Stimulated activated CD8-positive, alpha-beta memory T cell treated with anti-CD3 and anti-CD28 coated beads, Interleukin-4, amount 100 ng/mL, for 1 hour (primary cell): ENCODE data around the gene RNASE2.
A peak's percentile ranks its signal among the peaks of the same experiment; 100 is the strongest.
"Not testable (repeated sequence)": the region's sequence is repeated elsewhere in the genome, so short reads cannot be mapped to it uniquely, and the experiment has no call there.

Source experiments
- DNase-seq, 2 donors: peaks; one replicate each; pipeline ENCODE4 v3.0.0-alpha.2; 2020; ENCODE audit warnings: low read depth in 2 of 2, low spot score in 1 of 2

RNASE2 gene

DNA sequence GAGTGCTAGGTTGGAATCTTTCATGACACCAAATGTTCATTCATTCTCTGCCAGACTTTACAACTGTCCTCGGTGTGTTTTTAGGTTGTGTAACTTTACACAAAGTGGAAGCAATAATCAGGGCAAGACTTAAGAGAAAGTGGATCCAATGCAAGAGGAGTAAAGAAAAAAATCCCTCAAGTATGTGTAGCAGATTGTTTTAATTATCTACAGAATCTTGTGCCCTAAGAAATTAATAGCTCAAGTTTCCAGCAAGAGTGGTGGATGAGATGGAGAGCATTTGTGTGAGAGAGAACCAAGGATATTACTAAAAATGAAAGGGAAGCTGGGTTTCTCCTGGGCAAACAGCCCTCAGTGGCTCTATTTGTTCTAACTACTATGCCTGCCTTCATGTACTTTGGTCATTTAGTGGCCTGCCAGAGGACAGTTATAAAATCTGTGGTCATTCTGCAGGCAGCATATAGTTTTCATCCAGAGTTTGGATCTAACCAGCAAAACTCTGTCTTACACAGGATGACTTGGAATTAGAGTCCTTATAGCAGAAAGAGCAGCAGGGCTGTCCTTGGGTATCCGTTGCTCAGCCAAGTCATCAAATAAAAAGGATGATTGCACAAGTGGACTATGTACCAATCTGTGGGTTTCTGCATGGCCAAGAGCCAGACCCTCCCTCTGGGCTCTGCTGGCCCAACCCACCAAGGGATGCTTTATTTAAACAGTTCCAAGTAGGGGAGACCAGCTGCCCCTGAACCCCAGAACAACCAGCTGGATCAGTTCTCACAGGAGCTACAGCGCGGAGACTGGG, at the start of gene RNASE2:
TSS of gene RNASE2 (plus strand) at position 752 of the 802 bp plus-strand sequence. CDS start 285 bp downstream, outside the sequence.
- DNase-seq: not testable (repeated sequence)

DNA sequence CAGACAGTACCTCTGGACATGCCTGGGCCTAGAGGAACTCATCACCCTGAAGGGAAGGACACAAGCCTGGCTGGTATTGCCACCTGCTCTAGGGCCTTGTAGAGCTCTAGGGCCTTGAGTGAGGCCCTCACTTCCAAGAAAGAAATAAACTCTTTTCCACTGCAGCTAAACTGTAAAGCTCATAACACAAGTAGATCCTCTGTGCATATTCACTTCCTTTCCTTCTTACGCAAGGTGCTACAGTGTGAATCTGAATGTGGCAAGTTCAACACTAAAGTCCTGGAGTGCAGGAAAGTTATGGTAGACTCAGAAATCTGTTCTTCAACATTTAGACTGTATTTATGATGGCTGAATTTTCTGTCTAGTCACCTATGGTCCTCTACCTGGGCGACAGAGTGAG, 49.6 kb upstream of the RNASE2 start:
- DNase-seq: no peak

DNA sequence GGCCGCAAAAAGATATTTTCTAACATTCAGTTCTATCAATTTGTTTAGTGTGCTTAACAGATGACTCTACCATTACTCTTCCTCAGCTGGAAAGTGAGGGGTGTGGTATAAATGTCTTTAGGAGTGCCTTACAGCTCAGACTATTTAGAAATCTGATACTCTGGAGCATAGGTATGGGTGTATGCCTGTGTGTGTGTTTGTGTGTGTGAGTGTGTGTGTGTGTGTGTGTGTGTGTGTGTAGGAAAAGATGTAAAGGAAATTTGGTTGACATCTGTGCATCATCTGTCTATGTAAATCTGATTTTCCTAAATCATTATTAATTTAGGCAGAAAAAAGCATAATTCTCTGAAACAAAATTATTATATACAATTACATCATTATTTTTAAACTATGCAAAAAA, 48.1 kb upstream of the RNASE2 start:
- no peak for DNase-seq

DNA sequence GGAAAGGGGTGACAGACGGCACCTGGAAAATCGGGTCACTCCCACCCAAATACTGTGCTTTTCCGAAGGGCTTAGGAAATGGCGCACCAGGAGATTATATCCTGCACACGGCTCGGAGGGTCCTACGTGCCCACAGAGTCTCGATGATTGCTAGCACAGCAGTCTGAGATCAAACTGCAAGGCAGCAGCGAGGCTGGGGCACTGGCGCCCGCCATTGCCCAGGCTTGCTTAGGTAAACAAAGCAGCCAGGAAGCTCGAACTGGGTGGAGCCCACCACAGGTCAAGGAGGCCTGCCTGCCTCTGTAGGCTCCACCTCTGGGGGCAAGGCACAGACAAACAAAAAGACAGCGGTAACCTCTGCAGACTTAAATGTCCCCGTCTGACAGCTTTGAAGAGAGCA, 44.5 kb upstream of the RNASE2 start:
- not testable (repeated sequence) for DNase-seq

DNA sequence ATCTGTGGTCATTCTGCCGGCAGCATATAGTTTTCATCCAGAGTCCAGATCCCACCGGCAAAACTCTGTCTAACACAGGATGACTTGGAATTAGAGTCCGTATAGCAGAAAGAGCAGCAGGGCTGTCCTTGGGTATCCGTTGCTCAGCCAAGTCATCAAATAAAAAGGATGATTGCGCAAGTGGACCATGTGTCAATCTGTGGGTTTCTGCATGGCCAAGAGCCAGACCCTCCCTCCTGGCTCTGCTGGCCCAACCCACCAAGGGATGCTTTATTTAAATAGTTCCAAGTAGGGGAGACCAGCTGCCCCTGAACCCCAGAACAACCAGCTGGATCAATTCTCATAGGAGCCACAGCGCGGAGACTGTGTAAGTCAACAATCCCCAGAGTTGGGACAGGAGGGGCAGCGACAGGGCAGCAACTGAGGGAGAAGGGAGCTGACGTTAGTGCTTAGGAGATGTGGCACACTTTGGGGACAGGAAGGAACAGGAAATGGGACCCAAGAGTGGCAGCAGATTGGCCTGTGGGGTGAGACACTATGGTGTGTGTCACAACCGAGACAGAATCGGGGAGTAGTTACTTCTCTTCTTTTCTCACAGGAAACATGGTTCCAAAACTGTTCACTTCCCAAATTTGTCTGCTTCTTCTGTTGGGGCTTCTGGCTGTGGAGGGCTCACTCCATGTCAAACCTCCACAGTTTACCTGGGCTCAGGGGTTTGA, 36.1 kb upstream of the RNASE2 start:
- not testable (repeated sequence) for DNase-seq

DNA sequence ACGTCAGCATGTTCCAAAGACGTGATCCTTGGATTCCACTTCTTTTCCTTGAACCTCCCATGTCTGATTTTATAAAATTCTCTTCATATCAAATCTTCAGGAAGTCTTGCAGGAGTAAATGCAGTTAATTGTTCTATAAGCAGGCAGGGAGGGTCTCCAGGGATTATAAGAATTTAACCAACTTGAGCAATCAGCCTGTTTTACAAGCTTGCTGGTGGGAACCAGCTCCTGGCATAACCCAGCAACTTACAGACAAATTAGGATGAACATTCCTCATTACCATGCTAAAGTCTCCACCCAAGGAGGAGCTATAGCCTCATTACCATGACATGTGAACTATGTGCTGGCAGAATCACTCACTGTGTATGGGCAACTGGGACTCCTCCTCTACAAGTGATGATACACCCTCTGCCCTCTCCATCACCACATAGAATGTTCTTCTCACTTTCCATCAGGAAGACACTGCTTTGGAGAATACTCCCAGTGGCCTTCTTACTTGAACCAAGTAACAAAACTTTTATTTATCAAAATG, 31.5 kb upstream of the RNASE2 start:
- DNase-seq: not testable (repeated sequence)

DNA sequence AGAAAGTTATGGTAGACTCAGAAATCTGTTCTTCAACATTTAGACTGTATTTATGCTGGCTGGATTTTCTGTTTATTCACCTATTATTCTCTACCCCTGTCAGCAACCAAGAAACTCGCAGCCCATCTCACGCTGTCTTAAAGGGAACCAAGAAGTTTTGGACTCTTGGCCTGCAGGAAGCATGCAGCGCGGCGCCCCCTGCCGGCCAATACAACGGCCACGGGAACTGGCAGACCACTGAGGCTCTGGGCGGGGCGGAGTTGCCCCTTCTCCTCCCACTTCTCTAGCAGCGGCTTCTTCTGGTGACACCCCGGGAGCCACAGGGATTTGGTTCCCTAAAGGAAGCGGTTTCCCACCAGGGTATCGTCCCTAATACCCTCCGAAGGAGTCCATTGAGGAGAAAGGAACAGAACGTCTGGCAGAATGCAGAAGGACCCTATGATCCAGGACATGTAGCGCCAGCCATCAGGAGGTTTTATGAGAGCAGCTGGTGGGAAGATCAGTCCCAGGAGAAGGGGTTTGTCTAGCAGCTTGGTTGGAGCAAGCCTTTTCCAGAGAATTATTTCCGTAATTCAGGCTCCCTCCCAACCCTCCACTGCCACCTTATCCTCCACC, 21.0 kb upstream of the RNASE2 start:
- no peak for DNase-seq

DNA sequence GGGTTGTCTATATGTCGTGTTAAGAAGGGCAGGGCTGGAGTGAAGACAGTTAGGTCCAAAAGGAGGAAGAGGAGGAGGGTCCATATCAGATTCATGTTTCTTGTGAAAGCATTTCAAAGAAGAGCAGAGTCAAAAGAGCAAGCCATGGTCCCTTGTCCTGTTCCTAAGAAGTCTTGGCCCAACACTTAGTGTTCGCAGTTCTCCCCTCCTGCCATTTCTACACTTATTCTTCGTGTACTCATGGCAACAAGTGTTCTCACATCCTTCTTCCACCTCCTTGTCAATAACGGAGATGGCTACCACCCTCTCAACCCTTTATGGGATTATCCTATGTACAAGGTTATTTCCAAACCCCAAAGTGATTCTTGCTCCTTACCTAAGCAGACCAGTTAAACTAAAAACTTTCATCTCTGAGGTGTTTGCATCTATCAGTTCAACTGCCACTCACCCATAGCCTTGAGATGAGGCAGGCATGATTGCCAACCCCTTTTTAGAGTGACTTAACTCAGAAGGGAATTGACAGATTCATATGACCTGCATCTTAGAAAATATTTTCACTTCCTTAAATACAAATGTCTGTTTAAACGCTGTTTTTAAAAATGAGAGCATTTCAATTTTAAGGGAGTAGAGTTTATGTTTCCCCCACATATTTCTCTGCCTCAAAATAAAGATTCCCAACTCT, 19.8 kb upstream of the RNASE2 start:
- DNase-seq: no peak

DNA sequence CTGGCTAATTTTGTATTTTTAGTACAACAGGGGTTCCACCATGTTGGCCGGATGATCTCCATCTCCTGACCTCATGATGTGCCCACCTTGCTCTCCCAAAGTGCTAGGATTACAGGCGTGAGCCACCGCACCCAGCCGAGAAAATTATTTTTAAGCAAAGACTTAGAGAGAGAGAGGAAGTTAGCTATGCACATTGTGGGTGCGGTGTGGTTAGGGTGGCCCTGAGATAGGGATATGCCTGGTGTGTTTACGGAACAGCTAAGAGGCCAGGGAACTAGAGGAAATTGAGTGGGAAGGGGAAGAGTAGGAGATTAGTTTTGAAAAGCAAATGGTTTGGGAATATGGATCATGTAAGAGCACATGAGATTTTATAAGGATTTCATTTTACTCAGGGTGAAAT, 10.1 kb upstream of the RNASE2 start:
- not testable (repeated sequence) for DNase-seq

DNA sequence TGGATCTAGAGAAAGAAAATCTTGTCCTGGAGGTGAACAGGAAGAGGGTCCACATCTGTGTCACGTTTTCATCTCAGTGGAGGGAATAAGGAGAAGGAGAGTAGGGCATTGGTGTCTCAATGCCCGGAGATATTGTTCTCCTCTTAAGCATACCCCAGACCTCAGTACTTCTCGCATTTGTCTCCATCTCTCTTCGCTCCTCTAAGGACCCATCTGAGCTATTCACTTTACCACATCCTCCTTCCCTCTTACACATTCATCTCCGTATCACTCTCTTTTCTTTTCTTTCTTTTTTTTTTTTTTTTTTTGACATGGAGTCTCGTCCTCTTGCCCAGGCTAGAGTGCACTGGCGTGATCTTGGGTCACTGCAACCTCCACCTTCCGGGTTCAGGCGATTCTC, 8.6 kb upstream of the RNASE2 start:
- not testable (repeated sequence) for DNase-seq

DNA sequence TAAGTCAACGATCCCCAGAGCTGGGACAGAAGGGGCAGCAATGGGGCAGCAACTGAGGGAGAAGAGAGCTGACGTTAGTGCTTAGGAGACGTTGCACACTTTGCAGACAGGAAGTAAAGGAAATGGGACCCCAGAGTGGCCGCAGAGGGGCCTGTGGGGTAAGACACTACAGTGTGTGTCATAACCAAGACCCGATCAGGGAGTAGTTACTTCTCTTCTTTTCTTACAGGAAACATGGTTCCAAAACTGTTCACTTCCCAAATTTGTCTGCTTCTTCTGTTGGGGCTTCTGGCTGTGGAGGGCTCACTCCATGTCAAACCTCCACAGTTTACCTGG, 219 bp downstream of the RNASE2 start:
- not testable (repeated sequence) for DNase-seq

DNA sequence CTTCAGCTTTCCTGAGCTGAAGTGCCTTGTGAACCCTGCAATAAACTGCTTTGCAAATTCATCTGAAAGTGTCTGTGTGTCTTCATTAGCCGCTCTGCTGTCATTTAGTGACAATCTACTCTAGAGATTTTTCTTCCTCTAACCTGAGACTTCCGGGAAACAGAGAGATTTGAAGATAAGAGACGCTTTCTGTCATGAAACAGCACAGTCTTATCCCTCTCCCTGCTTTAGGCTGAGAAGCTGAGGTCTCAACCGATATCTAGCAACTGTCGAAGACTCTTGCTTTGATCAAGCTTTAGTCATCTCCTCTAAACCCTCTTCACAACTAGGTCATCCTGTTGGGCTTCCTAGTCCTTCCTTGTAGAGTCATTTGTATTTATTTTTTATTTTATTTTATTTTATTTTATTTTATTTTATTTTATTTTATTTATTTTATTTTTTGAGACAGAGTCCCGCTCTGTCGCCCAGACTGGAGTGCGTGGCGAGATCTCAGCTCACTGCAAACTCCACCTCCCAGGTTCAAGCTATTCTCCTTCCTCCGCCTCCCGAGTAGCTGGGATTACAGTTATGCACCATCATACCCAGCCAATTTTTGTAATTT, 1.2 kb downstream of the RNASE2 start:
- DNase-seq: no peak

DNA sequence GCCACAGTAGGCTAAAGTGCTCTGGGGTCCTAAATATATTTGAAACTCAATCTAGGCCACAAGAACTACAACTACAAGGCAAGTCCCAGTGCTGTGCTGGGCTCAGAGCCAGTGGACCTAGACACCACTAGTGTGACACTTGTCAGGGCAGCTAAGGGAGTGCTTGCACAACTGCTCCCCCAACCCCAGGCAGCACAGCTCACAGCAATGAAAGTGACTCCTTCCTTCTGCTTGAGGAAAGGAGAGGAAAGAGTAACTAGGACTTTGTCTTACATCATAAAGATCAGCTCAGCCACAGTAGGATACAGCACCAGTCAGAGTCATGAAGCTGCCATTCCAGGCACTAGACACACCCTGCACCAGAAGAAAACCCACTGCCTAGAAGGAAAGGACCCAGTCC, 3.7 kb downstream of the RNASE2 start:
- DNase-seq: not testable (repeated sequence)

DNA sequence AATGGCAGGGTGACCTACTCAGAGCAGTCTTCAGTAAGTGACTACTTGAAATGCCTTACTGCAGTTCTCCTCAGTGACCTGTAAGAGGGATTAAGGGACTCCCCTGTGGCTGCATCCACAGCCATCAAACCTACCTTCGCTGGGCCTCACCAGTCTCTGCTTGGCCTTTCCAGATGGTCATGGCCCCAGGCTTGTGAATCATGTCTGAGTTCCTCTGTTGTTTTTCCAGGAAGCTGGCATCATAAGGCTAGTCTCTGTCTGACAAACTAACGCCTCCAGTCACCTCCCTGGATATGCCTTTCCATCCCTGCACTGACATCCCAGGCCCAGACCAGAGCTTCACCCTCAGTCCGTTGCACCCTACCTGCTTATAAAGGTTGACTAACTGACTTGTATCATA, 14.0 kb downstream of the RNASE2 start:
- DNase-seq: no peak

DNA sequence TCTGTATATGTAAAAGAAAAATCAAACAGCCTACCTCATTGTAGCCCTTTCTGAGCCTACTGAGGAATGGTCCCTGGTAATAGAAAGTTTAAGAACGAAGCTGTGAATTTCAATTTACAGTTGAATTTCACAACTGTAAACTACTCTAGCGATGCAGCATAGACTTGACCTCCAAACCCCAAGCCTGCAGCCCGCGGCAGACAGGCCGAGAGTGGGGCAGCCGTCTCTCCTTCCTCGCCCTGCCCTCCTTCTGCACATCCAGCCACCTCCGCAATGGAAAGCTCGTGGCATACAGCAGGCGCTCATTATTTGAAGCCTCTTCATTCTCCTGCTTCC, 15.3 kb downstream of the RNASE2 start:
- DNase-seq: no peak

DNA sequence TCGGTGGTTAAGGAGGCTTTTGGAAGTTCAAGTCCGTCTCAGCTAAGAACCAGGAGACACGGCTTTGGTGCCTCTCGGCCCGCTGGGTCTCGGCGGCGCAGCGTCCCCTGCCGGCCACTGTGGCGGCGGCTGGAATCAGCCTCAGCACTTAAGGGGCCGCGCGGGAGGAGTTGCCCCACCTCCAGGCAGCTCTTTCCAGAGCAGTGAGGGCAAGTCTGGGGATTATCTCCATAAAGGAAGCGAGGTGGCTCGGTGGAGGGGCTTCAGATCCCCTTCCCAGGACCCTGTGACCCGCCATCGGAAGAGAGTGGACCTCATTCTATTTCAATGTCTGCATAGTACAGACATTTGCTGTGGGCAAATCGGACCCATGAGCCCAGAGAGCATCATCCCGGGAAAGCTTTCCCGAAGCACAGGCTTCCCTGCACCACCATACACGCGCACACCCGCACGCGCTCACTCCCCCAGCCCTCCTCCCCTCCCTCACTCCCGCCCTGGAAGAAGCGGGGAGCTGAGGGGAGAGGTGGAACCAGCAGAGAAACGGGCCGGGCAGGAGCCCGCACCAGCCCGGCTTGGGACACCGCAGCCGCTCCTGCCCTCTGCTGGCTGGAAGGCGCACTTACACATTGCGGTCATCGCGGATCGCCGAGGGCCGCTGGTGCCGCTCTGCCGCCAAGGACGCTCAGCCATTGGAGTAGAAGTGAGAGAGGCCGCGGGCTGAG, 15.9 kb downstream of the RNASE2 start:
- peak; percentile 31 to 48 for DNase-seq

DNA sequence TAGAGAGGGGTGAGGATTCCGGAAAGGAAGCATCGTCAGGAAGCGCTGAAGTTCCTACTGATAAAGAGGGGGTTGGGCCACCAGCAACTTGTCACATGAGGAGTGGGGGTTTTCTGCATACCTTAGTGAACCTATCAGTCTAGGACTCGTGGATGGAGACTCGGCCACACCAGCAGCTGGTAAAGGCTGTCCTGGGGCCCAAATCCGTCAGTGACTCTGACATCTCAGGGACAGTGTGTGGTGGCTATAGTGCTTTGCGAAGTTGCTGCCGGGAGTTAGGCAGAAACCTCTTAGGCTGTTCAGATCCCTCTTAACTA, 16.4 kb downstream of the RNASE2 start:
- DNase-seq: no peak

DNA sequence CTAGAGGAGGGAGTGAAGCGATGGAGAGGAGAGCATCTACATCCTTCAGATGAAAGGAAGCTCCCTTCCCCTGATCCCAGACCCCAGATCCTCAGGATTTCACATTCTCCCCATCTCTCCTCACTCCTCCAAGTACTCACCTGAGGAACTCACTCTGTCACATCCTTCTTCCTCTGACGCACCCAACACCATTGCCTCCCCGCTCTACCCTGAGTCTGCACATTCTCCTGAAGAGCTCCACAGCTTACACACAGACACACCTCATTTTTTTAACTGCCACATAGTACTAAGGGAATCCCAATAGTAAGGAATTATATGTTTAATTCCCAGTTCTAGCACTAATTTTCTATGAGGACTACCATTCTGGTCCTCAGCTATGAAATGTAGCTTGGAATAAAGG, 18.2 kb downstream of the RNASE2 start:
- no peak for DNase-seq

DNA sequence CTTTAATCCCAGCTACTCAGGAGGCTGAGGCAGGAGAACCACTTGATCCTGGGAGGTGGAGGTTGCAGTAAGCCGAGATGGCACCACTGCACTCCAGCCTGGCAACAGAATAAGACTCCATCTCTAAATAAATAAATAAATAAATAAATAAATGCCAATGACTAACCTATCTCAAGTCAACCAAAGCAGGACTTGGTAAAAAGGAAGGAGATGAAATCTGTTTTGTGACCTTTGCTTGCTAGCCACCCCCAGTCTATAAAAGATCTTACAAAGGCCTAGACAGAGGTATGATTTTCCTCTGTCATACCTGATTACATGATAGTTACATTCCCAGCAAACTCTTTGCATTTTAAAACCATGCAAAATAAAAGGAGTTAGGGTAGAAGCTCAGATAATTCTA, 21.0 kb downstream of the RNASE2 start:
- no peak for DNase-seq

DNA sequence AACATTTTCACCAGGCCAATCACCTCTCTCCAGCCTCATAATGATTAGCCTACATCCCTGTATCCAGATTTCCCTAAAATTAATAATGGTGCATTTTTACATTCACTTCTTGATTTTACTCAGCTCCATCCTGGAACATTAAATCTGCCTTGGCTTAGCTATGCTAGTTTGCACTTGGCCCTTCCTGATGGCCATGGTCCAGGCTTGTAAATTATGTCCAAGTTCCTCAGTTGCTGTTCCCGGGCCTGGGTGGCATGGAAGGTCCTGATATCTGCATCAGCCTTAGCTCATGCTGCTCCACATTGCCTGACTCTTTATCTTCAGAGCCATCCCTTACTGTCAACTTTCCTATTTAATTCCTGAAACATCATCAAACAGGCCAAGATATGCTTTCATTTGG, 23.4 kb downstream of the RNASE2 start:
- no peak for DNase-seq

DNA sequence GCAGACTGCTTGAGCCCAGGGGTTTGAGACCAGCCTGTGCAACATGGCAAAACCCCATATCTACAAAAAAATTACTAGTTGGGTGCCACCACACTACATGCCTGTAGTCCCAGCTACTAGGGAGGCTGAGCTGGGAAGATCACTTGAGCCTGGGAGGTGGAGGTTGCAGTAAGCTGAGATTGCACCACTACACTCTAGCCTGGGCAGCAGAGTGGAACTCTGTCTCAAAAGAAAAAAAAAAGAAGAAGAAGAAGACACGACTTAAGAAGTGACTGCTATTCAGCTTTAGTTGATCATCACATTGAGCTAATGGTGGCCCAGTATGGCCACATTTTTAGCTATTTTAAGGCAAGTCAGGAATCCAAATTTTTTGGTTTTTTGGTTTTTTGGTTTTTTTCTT, 25.6 kb downstream of the RNASE2 start:
- DNase-seq: no peak
